Astrocyte (in vitro differentiated cells and primary cell): ENCODE results near the gene KCNG4.

Source experiments
- EZH2 ChIP-seq: IDR thresholded peaks from 2 replicates; pipeline ENCODE4 v1.6.1; 2012; ENCODE audit warnings: mild to moderate bottlenecking, low read length, inconsistent platforms; ENCODE audit not compliant: insufficient read depth
- TF ChIP-seq, protein P1 (sequence below): IDR thresholded peaks from 2 replicates; pipeline ENCODE4 v1.5.1; 2011; ENCODE audit warnings: low read depth, mild to moderate bottlenecking, inconsistent platforms, low read length, moderate library complexity; ENCODE audit not compliant: insufficient read depth

- TF ChIP-seq, protein P1, sequence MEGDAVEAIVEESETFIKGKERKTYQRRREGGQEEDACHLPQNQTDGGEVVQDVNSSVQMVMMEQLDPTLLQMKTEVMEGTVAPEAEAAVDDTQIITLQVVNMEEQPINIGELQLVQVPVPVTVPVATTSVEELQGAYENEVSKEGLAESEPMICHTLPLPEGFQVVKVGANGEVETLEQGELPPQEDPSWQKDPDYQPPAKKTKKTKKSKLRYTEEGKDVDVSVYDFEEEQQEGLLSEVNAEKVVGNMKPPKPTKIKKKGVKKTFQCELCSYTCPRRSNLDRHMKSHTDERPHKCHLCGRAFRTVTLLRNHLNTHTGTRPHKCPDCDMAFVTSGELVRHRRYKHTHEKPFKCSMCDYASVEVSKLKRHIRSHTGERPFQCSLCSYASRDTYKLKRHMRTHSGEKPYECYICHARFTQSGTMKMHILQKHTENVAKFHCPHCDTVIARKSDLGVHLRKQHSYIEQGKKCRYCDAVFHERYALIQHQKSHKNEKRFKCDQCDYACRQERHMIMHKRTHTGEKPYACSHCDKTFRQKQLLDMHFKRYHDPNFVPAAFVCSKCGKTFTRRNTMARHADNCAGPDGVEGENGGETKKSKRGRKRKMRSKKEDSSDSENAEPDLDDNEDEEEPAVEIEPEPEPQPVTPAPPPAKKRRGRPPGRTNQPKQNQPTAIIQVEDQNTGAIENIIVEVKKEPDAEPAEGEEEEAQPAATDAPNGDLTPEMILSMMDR, result no peak
- no peak for TF ChIP-seq EZH2
Measured at GRCh38 chr16:84169765-84170310, 70.0 kb downstream of the KCNG4 start.
